BJ (cell line): ENCODE measurements around the gene MBOAT7. TPM values are rescaled to one million over a fixed set of nuclear protein-coding genes. Genes with fewer than 3 reads are reported as not detected.
"Not testable (repeated sequence)": the region's sequence is repeated elsewhere in the genome, so short reads cannot be mapped to it uniquely, and the experiment has no call there.

ENCODE experiments used
- CTCF ChIA-PET: fragments of 350-600 bp; formaldehyde crosslinking; extraction: SDS; loops from one replicate; lab custom pipeline; 2021; ENCODE audit warnings: antibody characterized with exemption, inconsistent platforms; lab: Yijun Ruan, JAX
- POLR2A ChIA-PET: fragments of 300-600 bp; sonication (Branson Sonifier 250); formaldehyde crosslinking; extraction: SDS; loops from one replicate; lab custom pipeline; 2021; ENCODE audit warnings: antibody characterized with exemption; lab: Charles Lee
- DNase-seq: peaks from one replicate; pipeline ENCODE4 v3.0.0-alpha.2; 2011; ENCODE audit warnings: low read depth
- H3K27me3 ChIP-seq: 2 replicates; pipeline ENCODE4 v1.6.0; 2011; ENCODE audit warnings: low read length; ENCODE audit not compliant: control insufficient read depth, insufficient read depth
- H3K36me3 ChIP-seq: 2 replicates; pipeline ENCODE4 v1.5.1; 2011; ENCODE audit warnings: low read length; ENCODE audit not compliant: control insufficient read depth, insufficient read depth
- H3K4me3 ChIP-seq: 2 replicates; pipeline ENCODE4 v1.5.1; 2011; ENCODE audit warnings: low read depth, mild to moderate bottlenecking, control low read depth, low read length
- CTCF ChIP-seq: IDR thresholded peaks from 2 replicates; pipeline ENCODE4 v1.5.1; 2011; ENCODE audit warnings: low read depth, mild to moderate bottlenecking, control low read depth, inconsistent platforms, low read length, moderate library complexity; ENCODE audit not compliant: insufficient read depth
- polyA plus RNA-seq: library from polyadenylated mRNA; depleted of rRNA; stranded (reverse); fragments of >200 nt; gene quantifications from 2 replicates; pipeline ENCODE4 v1.2.3, GENCODE V29; 2011

The MBOAT7 gene
- polyA plus RNA-seq, 1 experiment = 101 TPM

DNA sequence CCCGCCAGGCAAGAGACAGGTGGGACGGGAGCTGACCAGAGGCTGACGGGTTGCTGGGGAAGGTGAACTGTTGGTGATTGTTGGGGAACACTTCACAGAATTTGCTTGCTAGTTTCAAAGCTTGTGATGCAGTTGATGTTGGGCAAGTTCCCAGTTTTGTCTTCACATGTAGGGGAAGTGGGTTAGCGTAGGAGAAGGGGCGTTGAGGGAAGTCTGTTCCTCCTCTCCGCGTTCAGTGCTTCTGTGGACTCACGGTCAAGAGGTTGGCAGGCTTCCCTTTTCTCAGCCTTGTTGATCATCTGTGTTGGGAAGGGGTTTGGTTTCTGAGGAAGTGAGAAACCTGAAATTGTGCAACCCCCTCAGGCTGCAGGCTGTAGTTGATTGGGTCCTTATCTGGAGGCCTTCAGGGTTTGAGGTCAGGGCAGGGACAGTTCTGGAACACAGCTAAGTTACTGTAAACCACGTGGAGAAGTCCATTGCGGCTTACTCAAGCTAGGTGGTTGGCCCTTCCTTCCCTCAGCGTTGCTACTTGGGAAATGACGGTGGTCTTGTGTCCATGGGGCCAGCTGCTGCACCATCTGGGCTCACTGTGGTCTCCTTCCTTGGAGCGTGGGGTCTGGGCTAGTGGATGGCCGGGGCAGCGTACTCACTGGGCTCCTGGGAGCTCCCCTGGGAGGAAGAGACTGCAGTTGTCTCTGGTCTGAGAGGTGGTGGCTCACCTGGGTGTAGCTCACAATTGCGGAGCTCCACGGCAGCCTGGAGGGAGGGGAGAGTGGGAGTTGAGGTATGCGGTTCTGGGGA lies 18.8 kb upstream of the MBOAT7 start:
- Histone ChIP-seq H3K36me3 (peaks cover 26% of the 10 kb centered on the region), H3K27me3 (no peaks in the 10 kb centered on the region), H3K4me3 (no peak overlapping the region)
- no peak for TF ChIP-seq CTCF
- ChIA-PET POLR2A (interaction anchor here (1.1 kb wide), 1 partner anchor 19 kb away, joined by 3 read pairs; the partner anchor contains the start of gene MBOAT7), CTCF (no interaction called here)
- DNase-seq = no peak

DNA sequence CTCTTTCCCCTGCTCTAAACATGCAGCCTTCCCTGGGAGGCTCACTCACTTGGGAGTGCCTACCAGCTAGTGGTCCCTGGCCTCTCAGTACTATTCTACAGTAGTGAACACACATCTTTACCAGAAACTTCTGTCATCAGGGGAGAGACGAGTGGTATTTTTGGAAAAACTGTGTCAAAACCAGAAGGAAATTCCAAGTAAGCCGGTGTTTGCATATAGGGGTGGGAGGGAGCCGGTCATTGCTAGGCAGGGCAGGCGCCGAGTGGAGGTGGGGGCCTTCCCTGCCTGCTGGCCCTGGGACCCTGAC lies 18.2 kb upstream of the MBOAT7 start:
- no peaks in the 10 kb centered on the region for H3K27me3 ChIP-seq
- ChIA-PET CTCF (no interaction called here), POLR2A (interaction anchor here (1.1 kb wide), 1 partner anchor 18 kb away, joined by 3 read pairs; the partner anchor contains the start of gene MBOAT7)
- DNase-seq = no peak
- H3K36me3 ChIP-seq = peaks cover 30% of the 10 kb centered on the region
- no peak overlapping the region for H3K4me3 ChIP-seq
- TF ChIP-seq CTCF = no peak

- POLR2A ChIA-PET, H3K4me3 ChIP-seq, H3K27me3 ChIP-seq, DNase-seq, CTCF ChIA-PET: not testable (repeated sequence)
- peaks cover 31% of the 10 kb centered on the region for H3K36me3 ChIP-seq
Observed at GRCh38 chr19:54207193-54207592, 17.8 kb upstream of the MBOAT7 start.

GRCh38 chr19:54206831-54207177 lies 17.4 kb upstream of the MBOAT7 start:
- POLR2A ChIA-PET = no interaction called here
- TF ChIP-seq CTCF = no peak
- no peak for DNase-seq
- CTCF ChIA-PET = interaction anchor here (1.2 kb wide), 1 partner anchor 9 kb away, joined by 5 read pairs; no protein-coding TSS in a partner anchor
- Histone ChIP-seq H3K36me3 (peaks cover 33% of the 10 kb centered on the region), H3K4me3 (no peak overlapping the region), H3K27me3 (no peaks in the 10 kb centered on the region)

- POLR2A ChIA-PET = no interaction called here
- TF ChIP-seq CTCF = no peak
- peaks cover 34% of the 10 kb centered on the region for H3K36me3 ChIP-seq
Observed at GRCh38 chr19:54206030-54206830, 16.9 kb upstream of the MBOAT7 start.

More at GRCh38 chr19:54206030-54206830, 16.9 kb upstream of the MBOAT7 start:
- no peak for DNase-seq
- Histone ChIP-seq H3K4me3 (no peak overlapping the region), H3K27me3 (no peaks in the 10 kb centered on the region)
- CTCF ChIA-PET = interaction anchor here (1.2 kb wide), 1 partner anchor 10 kb away, joined by 5 read pairs; no protein-coding TSS in a partner anchor
